Measurements from ENCODE around the gene AFAP1. TPM values are rescaled to one million over a fixed set of nuclear protein-coding genes. Genes with fewer than 3 reads are reported as not detected.

AFAP1 gene
- total RNA-seq, 2 donors from 2014 or later = 18.2 to 22.5 TPM

- H3K27ac Mint-ChIP-seq = no peak overlapping the region
- DNase-seq = no peak
- H3K27me3 ChIP-seq (ENCODE audit: control insufficient read depth, insufficient read depth, low read length, poor library complexity, severe bottlenecking) = no peaks in the 10 kb centered on the region
- no peaks in the 10 kb centered on the region for H3K36me3 ChIP-seq (ENCODE audit: control insufficient read depth, insufficient read depth, low read length)
- H3K4me1 Mint-ChIP-seq = no peaks in the 10 kb centered on the region
- no peak overlapping the region for H3K27ac ChIP-seq (ENCODE audit: low read depth, low read length)
- H3K36me3 Mint-ChIP-seq (ENCODE audit: low read depth) = no peaks in the 10 kb centered on the region
- H3K4me3 Mint-ChIP-seq = no peak overlapping the region
- no peak overlapping the region for H3K9ac ChIP-seq (ENCODE audit: extremely low read depth, low read length, poor library complexity, severe bottlenecking)
- no peak overlapping the region for H3K4me3 ChIP-seq (ENCODE audit: low read length)
- peaks cover 3% of the 10 kb centered on the region for H3K27me3 Mint-ChIP-seq (ENCODE audit: insufficient read depth)
- TF ChIP-seq CTCF (conservative IDR thresholded peaks at IDR 0.05) = no peak
- H3K9me3 Mint-ChIP-seq = no peaks in the 10 kb centered on the region
- no peaks in the 10 kb centered on the region for H3K9me3 ChIP-seq (ENCODE audit: control insufficient read depth, low read length)
- H3K4me1 ChIP-seq (ENCODE audit: control insufficient read depth, insufficient read depth, low read length) = no peaks in the 10 kb centered on the region
- 93 to 95% methylated on average over 11 to 17 of the region's 19 CpGs for WGBS, 2 experiments (ENCODE audit: insufficient coverage in 1 of 2, insufficient read length in 1 of 2)
These were observed 198.7 kb downstream of the AFAP1 start for GRCh38 chr4:7740866-7741525.

- Mint-ChIP-seq H3K4me1 (no peaks in the 10 kb centered on the region), H3K36me3 (ENCODE audit: low read depth) (no peaks in the 10 kb centered on the region), H3K27ac (no peak overlapping the region), H3K4me3 (no peak overlapping the region), H3K27me3 (ENCODE audit: insufficient read depth) (no peaks in the 10 kb centered on the region), H3K9me3 (no peaks in the 10 kb centered on the region)
- 92% methylated on average over 16 to 45 of the region's 45 CpGs for WGBS, 2 experiments (ENCODE audit: insufficient coverage in 1 of 2, insufficient read length in 1 of 2)
- DNase-seq = no peak
- H3K4me1 ChIP-seq (ENCODE audit: control insufficient read depth, insufficient read depth, low read length) = no peaks in the 10 kb centered on the region
- no peaks in the 10 kb centered on the region for H3K36me3 ChIP-seq (ENCODE audit: control insufficient read depth, insufficient read depth, low read length)
- TF ChIP-seq CTCF (conservative IDR thresholded peaks at IDR 0.05) = no peak
- no peaks in the 10 kb centered on the region for H3K9me3 ChIP-seq (ENCODE audit: control insufficient read depth, low read length)
- no peak overlapping the region for H3K27ac ChIP-seq (ENCODE audit: low read depth, low read length)
- H3K9ac ChIP-seq (ENCODE audit: extremely low read depth, low read length, poor library complexity, severe bottlenecking) = no peak overlapping the region
- no peaks in the 10 kb centered on the region for H3K27me3 ChIP-seq (ENCODE audit: control insufficient read depth, insufficient read depth, low read length, poor library complexity, severe bottlenecking)
- no peak overlapping the region for H3K4me3 ChIP-seq (ENCODE audit: low read length)
These were observed 199.5 kb downstream of the AFAP1 start for GRCh38 chr4:7739918-7740865.

- Histone ChIP-seq H3K9ac (ENCODE audit: extremely low read depth, low read length, poor library complexity, severe bottlenecking) (no peak overlapping the region), H3K27ac (ENCODE audit: low read depth, low read length) (no peak overlapping the region), H3K9me3 (ENCODE audit: control insufficient read depth, low read length) (no peaks in the 10 kb centered on the region), H3K4me1 (ENCODE audit: control insufficient read depth, insufficient read depth, low read length) (no peaks in the 10 kb centered on the region), H3K27me3 (ENCODE audit: control insufficient read depth, insufficient read depth, low read length, poor library complexity, severe bottlenecking) (no peaks in the 10 kb centered on the region), H3K36me3 (ENCODE audit: control insufficient read depth, insufficient read depth, low read length) (no peaks in the 10 kb centered on the region), H3K4me3 (ENCODE audit: low read length) (no peak overlapping the region)
- no peaks in the 10 kb centered on the region for H3K27me3 Mint-ChIP-seq (ENCODE audit: insufficient read depth)
- H3K36me3 Mint-ChIP-seq (ENCODE audit: low read depth) = no peaks in the 10 kb centered on the region
- no peak overlapping the region for H3K4me3 Mint-ChIP-seq
- H3K27ac Mint-ChIP-seq = no peak overlapping the region
- no peaks in the 10 kb centered on the region for H3K4me1 Mint-ChIP-seq
- no peaks in the 10 kb centered on the region for H3K9me3 Mint-ChIP-seq
- WGBS, 2 experiments (ENCODE audit: insufficient coverage in 1 of 2, insufficient read length in 1 of 2) = 95 to 96% methylated on average over 24 to 37 of the region's 37 CpGs
- no peak for TF ChIP-seq CTCF (conservative IDR thresholded peaks at IDR 0.05)
- DNase-seq = no peak
These were observed 200.4 kb downstream of the AFAP1 start for GRCh38 chr4:7739077-7739917.
